ENCODE results near the gene TMEM190. TPM values are rescaled to one million over a fixed set of nuclear protein-coding genes. Genes with fewer than 3 reads are reported as not detected.

TMEM190 gene
- total and polyA plus RNA-seq, 2 donors (not counting 1 experiment from before 2014, with no cell fraction given): not detected

DNA sequence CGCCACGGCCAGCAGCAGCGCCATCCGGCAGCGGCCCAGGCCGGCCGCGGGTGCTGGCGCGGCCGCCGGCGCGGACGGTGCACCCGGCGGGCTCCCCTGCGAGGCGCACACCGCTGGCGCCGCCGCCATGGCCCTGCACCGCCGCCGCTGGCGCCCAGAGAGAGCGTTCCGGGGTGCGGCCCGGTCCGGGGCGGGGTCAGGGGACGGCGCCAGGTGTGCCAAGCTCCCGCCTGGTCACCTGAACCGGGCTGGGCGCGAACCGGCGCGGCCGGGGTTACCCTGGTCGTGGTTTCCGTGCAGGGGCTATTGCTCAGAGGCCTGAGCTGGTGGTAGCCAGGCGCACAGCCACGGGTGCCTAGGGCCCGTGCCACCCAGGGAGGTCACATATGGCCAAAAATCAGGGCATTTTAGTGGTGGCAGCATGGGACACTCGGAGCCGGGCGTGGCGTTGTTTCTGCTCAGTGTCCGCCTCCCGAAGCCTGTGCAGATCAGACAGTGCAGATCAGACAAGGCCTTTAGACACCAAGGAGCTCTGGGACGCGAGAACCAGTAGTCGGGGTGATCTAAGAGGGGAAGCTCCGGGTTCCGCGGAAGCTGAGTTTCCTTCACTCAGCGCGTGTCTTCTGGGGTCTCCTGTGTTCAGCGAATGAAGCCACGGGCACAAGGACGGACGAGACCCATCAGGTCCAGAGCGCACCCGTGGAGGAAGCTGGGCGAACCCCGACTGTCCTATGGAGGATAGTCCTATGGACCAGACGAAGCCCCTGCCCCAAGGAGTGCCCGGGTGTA, 7.7 kb downstream of the TMEM190 start, which contains the start of gene TMEM238:
Gene TMEM238 (minus strand): TSS at position 162 of the 789 bp plus-strand sequence. CDS start 33 bp downstream, at position 129.
- Histone ChIP-seq H3K36me3 (replicated peaks in 1 of 2; ENCODE audit: control extremely low read depth in 1 of 2, control insufficient read depth in 1 of 2, extremely low read depth in 1 of 2, insufficient read depth in 2 of 2, low read length in 1 of 2) (peaks cover 0 to 26% of the 10 kb centered on the region in 2 experiments), H4K20me1 (ENCODE audit: control insufficient read depth, insufficient read depth, low read length, poor library complexity, severe bottlenecking) (peaks cover 40% of the 10 kb centered on the region), H2AFZ (ENCODE audit: insufficient read depth, low read depth, low read length, poor library complexity, severe bottlenecking) (peak within 1 kb of the TSS; percentile 88), H3K79me2 (ENCODE audit: control insufficient read depth, insufficient read depth, low read length) (peaks cover 46% of the 10 kb centered on the region), H3K4me2 (replicated peaks; ENCODE audit: low read depth, low read length, poor library complexity, severe bottlenecking) (peak within 1 kb of the TSS; percentile 74), H3K27ac (ENCODE audit: low read length in 2 of 2) (peak within 1 kb of the TSS; percentile 96), H3K9ac (ENCODE audit: low read length) (peak within 1 kb of the TSS; percentile 96), H3K4me3 (ENCODE audit: control extremely low read depth in 1 of 5, extremely low read depth in 1 of 5, insufficient read depth in 1 of 5, low read depth in 2 of 5, low read length in 4 of 5) (peak within 1 kb of the TSS; percentile 85 to 99 (median 97)), H3K27me3 (replicated peaks in 1 of 4; ENCODE audit: control extremely low read depth in 1 of 4, control insufficient read depth in 3 of 4, insufficient read depth in 4 of 4, low read length in 3 of 4) (no peaks in the 10 kb centered on the region), H3K9me3 (ENCODE audit: control extremely low read depth in 1 of 3, control insufficient read depth in 2 of 3, insufficient read depth in 1 of 3, low read length in 2 of 3) (no peaks in the 10 kb centered on the region), H3K4me1 (ENCODE audit: control insufficient read depth in 2 of 2, insufficient read depth in 2 of 2, low read length in 2 of 2) (peaks cover 40 to 54% of the 10 kb centered on the region in 2 donors)
- Mint-ChIP-seq H3K27ac (peak within 1 kb of the TSS; percentile 100), H3K4me3 (peak within 1 kb of the TSS; percentile 100), H3K9me3 (ENCODE audit: insufficient read depth) (no peaks in the 10 kb centered on the region), H3K4me1 (peaks cover 54% of the 10 kb centered on the region), H3K27me3 (no peaks in the 10 kb centered on the region)
- POLR2A ChIA-PET: interaction anchor here (1.0 to 2.6 kb wide), 8 partner anchors 16 to 210 kb away, joined by 3 to 12 read pairs (median 5); partner anchors contain the start of genes ISOC2, KMT5C, PPP6R1 and UBE2S
- 17% methylated on average over 72 of the region's 72 CpGs for WGBS (ENCODE audit: insufficient coverage)
- DNase-seq (peak; percentile 79), ATAC-seq (ENCODE audit: low read depth) (peak; percentile 4)
- intact Hi-C loops (cut with micrococcal nuclease): no loop called here
- CTCF ChIA-PET: interaction anchor here (0.6 to 3.1 kb wide), 21 partner anchors 8 to 321 kb away, joined by 3 to 39 read pairs (median 5); partner anchors contain the start of genes CCDC106, HSPBP1, KMT5C and RDH13
- TF ChIP-seq, protein P1, sequence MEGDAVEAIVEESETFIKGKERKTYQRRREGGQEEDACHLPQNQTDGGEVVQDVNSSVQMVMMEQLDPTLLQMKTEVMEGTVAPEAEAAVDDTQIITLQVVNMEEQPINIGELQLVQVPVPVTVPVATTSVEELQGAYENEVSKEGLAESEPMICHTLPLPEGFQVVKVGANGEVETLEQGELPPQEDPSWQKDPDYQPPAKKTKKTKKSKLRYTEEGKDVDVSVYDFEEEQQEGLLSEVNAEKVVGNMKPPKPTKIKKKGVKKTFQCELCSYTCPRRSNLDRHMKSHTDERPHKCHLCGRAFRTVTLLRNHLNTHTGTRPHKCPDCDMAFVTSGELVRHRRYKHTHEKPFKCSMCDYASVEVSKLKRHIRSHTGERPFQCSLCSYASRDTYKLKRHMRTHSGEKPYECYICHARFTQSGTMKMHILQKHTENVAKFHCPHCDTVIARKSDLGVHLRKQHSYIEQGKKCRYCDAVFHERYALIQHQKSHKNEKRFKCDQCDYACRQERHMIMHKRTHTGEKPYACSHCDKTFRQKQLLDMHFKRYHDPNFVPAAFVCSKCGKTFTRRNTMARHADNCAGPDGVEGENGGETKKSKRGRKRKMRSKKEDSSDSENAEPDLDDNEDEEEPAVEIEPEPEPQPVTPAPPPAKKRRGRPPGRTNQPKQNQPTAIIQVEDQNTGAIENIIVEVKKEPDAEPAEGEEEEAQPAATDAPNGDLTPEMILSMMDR (IDR thresholded peaks at IDR 0.05): no peak
- TF ChIP-seq EZH2 (IDR thresholded peaks at IDR 0.05; ENCODE audit: borderline replicate concordance, insufficient read depth, low read depth, low read length, poor library complexity, severe bottlenecking): no peak

Measured in B cell (primary cell).